IMR-90 (cell line): ENCODE measurements around the gene CFAP45. TPM values are rescaled to one million over a fixed set of nuclear protein-coding genes. Genes with fewer than 3 reads are reported as not detected.

Experiments used
- ATAC-seq: fragments of 200-7000 bp; cut with Tn5 transposase; 2 replicates; pipeline ENCODE4 v1.9.1; 2020; ENCODE audit warnings: low read depth, mild to moderate bottlenecking, moderate library complexity
- BruUV-seq: library from RNA; stranded (reverse); fragments of 400-500 nt; replicated peaks from 2 replicates; lab custom pipeline; 2021; lab: Mats Ljungman, UMichigan
- CTCF ChIA-PET: fragments of 300-600 bp; formaldehyde crosslinking; extraction: SDS; loops from one replicate; lab custom pipeline; 2021; ENCODE audit warnings: antibody characterized with exemption; lab: Yijun Ruan, JAX
- POLR2A ChIA-PET: fragments of 300-600 bp; sonication (Branson Sonifier 250); formaldehyde crosslinking; loops from one replicate; lab custom pipeline; 2022; ENCODE audit warnings: antibody characterized with exemption; ENCODE audit not compliant: unreplicated experiment; lab: Charles Lee
- DNase-seq: peaks from one replicate; pipeline ENCODE4 v3.0.0; 2013
- H2AFZ ChIP-seq: replicated peaks from 2 replicates; pipeline ENCODE3; 2013; ENCODE audit warnings: low read length, mild to moderate bottlenecking; ENCODE audit not compliant: poor library complexity
- H2AK5ac ChIP-seq: 2 replicates; pipeline ENCODE4 v1.6.1; 2013; ENCODE audit warnings: low read depth, low read length, inconsistent platforms
- H2AK9ac ChIP-seq: replicated peaks from 2 replicates; pipeline ENCODE3; 2013; ENCODE audit warnings: mild to moderate bottlenecking, low read depth, low read length, moderate library complexity; ENCODE audit not compliant: poor library complexity
- H2BK120ac ChIP-seq: 2 replicates; pipeline ENCODE4 v1.6.1; 2013; ENCODE audit warnings: low read depth, low read length, inconsistent platforms
- H2BK15ac ChIP-seq: 3 replicates; pipeline ENCODE4 v1.6.1; 2013; ENCODE audit warnings: low read depth, low read length, inconsistent platforms
- H2BK20ac ChIP-seq: 2 replicates; pipeline ENCODE4 v1.6.1; 2013; ENCODE audit warnings: low read depth, mild to moderate bottlenecking, inconsistent platforms, low read length, moderate library complexity
- H2BK5ac ChIP-seq: 2 replicates; pipeline ENCODE4 v1.6.1; 2013; ENCODE audit warnings: mild to moderate bottlenecking, low read depth, low read length, inconsistent platforms; ENCODE audit not compliant: poor library complexity, severe bottlenecking
- H3K14ac ChIP-seq: replicated peaks from 2 replicates; pipeline ENCODE4 v1.6.1; 2013; ENCODE audit warnings: low read depth, low read length, inconsistent platforms
- H3K18ac ChIP-seq: 2 replicates; pipeline ENCODE4 v1.6.1; 2013; ENCODE audit warnings: low read depth, low read length, control low read depth
- H3K23ac ChIP-seq: 2 replicates; pipeline ENCODE4 v1.6.1; 2013; ENCODE audit warnings: low read depth, low read length, inconsistent platforms
- H3K27ac ChIP-seq: 2 replicates; pipeline ENCODE4 v1.5.1; 2013; ENCODE audit warnings: mild to moderate bottlenecking, control low read depth, low read length; ENCODE audit not compliant: insufficient read depth
- H3K27me3 ChIP-seq: 2 replicates; pipeline ENCODE4 v1.6.1; 2013; ENCODE audit warnings: low read length; ENCODE audit not compliant: control insufficient read depth, insufficient read depth
- H3K36me3 ChIP-seq: 2 replicates; pipeline ENCODE4 v1.6.1; 2013; ENCODE audit warnings: low read length, mixed read lengths; ENCODE audit not compliant: control insufficient read depth, insufficient read depth
- H3K4ac ChIP-seq: 2 replicates; pipeline ENCODE4 v1.6.1; 2013; ENCODE audit warnings: low read depth, low read length, inconsistent platforms
- H3K4me1 ChIP-seq: 2 replicates; pipeline ENCODE4 v1.6.1; 2013; ENCODE audit warnings: low read length, mixed read lengths; ENCODE audit not compliant: control insufficient read depth, insufficient read depth
- H3K4me2 ChIP-seq: 2 replicates; pipeline ENCODE4 v1.6.1; 2013; ENCODE audit warnings: low read depth, mild to moderate bottlenecking, control low read depth, low read length, moderate library complexity
- H3K4me3 ChIP-seq: 2 replicates; pipeline ENCODE4 v1.5.1; 2013; ENCODE audit warnings: low read depth, mild to moderate bottlenecking, control low read depth, low read length, moderate library complexity; ENCODE audit not compliant: insufficient read depth
- H3K56ac ChIP-seq: 2 replicates; pipeline ENCODE4 v1.6.1; 2013; ENCODE audit warnings: low read length, inconsistent platforms; ENCODE audit not compliant: insufficient read depth; ENCODE audit errors: extremely low read depth
- H3K79me1 ChIP-seq, 2 experiments: 2 replicates each; pipeline ENCODE4 v1.6.1; 2013; ENCODE audit warnings: low read length in 2 of 2, inconsistent platforms in 1 of 2, low read depth in 1 of 2
- H3K9ac ChIP-seq: 2 replicates; pipeline ENCODE4 v1.6.1; 2013; ENCODE audit warnings: low read depth, low read length, control low read depth
- H3K9me1 ChIP-seq: 2 replicates; pipeline ENCODE4 v1.6.1; 2013; ENCODE audit warnings: low read length, inconsistent platforms; ENCODE audit not compliant: insufficient read depth
- H3K9me3 ChIP-seq: 2 replicates; pipeline ENCODE4 v1.6.1; 2013; ENCODE audit warnings: low read length; ENCODE audit not compliant: control insufficient read depth, insufficient read depth
- H4K20me1 ChIP-seq: 2 replicates; pipeline ENCODE4 v1.6.1; 2013; ENCODE audit warnings: low read length, inconsistent platforms; ENCODE audit not compliant: insufficient read depth
- H4K5ac ChIP-seq: 2 replicates; pipeline ENCODE4 v1.6.1; 2013; ENCODE audit warnings: mild to moderate bottlenecking, low read depth, low read length, control low read depth
- H4K8ac ChIP-seq, 2 experiments: 2 replicates each; pipeline ENCODE4 v1.6.1; 2013; ENCODE audit warnings: low read depth in 2 of 2, low read length in 2 of 2, control low read depth in 1 of 2, inconsistent platforms in 1 of 2
- H4K91ac ChIP-seq: 2 replicates; pipeline ENCODE4 v1.6.1; 2013; ENCODE audit warnings: low read depth, low read length, inconsistent platforms; ENCODE audit not compliant: insufficient read depth
- BHLHE40 ChIP-seq: fragments of 150-350 bp; IDR thresholded peaks from 2 replicates; pipeline ENCODE4 v1.6.1; 2016; ENCODE audit warnings: mild to moderate bottlenecking, low read depth, low read length
- CEBPB ChIP-seq: IDR thresholded peaks from 2 replicates; pipeline ENCODE4 v1.6.1; 2012; ENCODE audit warnings: low read depth, low read length, improper control_type of control experiment
- CHD1 ChIP-seq: IDR thresholded peaks from 2 replicates; pipeline ENCODE4 v1.6.1; 2012; ENCODE audit warnings: low read depth, low read length, improper control_type of control experiment
- FOS ChIP-seq: fragments of 150-350 bp; IDR thresholded peaks from 2 replicates; pipeline ENCODE4 v1.6.1; 2016; ENCODE audit warnings: low read depth, low read length
- MAFK ChIP-seq: IDR thresholded peaks from 2 replicates; pipeline ENCODE4 v1.6.1; 2012; ENCODE audit warnings: low read depth, low read length, improper control_type of control experiment
- MAZ ChIP-seq: IDR thresholded peaks from 2 replicates; pipeline ENCODE4 v1.6.1; 2012; ENCODE audit warnings: low read depth, mild to moderate bottlenecking, low read length, improper control_type of control experiment, moderate library complexity, borderline replicate concordance
- MXI1 ChIP-seq: IDR thresholded peaks from 2 replicates; pipeline ENCODE4 v1.6.1; 2012; ENCODE audit warnings: low read depth, mild to moderate bottlenecking, low read length, moderate library complexity, borderline replicate concordance
- NFE2L2 ChIP-seq: fragments of 150-350 bp; IDR thresholded peaks from 2 replicates; pipeline ENCODE4 v1.6.1; 2016; ENCODE audit warnings: low read depth, mild to moderate bottlenecking, low read length
- POLR2A ChIP-seq: IDR thresholded peaks from 2 replicates; pipeline ENCODE4 v1.6.1; 2012; ENCODE audit warnings: mild to moderate bottlenecking, low read depth, low read length
- RAD21 ChIP-seq: IDR thresholded peaks from 2 replicates; pipeline ENCODE4 v1.6.1; 2012; ENCODE audit warnings: low read length, improper control_type of control experiment
- RCOR1 ChIP-seq: IDR thresholded peaks from 2 replicates; pipeline ENCODE4 v1.6.1; 2012; ENCODE audit warnings: mild to moderate bottlenecking, low read length, improper control_type of control experiment; ENCODE audit not compliant: insufficient replicate concordance
- SMC3 ChIP-seq: fragments of 150-350 bp; IDR thresholded peaks from 2 replicates; pipeline ENCODE4 v1.6.1; 2016; ENCODE audit warnings: low read depth, mild to moderate bottlenecking, antibody characterized with exemption, low read length, moderate library complexity
- WGBS, 2 experiments: methylation state at CpG; one replicate each; pipeline versions ENCODE4 v1.1.5 to v1.1.7; 2013; ENCODE audit warnings: missing lambda C conversion rate in 2 of 2; ENCODE audit not compliant: insufficient read length in 1 of 2; ENCODE audit errors: extremely low coverage in 2 of 2; 5-methylcytosine and 5-hydroxymethylcytosine counted together
- dilution Hi-C: fragments of 300-500 bp; cut with HindIII; formaldehyde crosslinking; loops from one replicate; pipeline ENCODE4 v1.14.3; 2018; ENCODE audit warnings: low sequenced_read_pairs; ENCODE audit not compliant: unreplicated experiment
- in situ Hi-C: fragments of 300-500 bp; cut with MboI; formaldehyde crosslinking; loops from 3 replicates; pipeline ENCODE4 v1.14.3; 2019; ENCODE audit warnings: low sequenced_read_pairs, inconsistent platforms, mixed read lengths
- intact Hi-C: fragments of 100-400 bp; cut with micrococcal nuclease; formaldehyde crosslinking; loops from 2 replicates; pipeline ENCODE4 v1.10.0; 2022
- polyA plus RNA-seq, 3 experiments: library from polyadenylated mRNA; depleted of rRNA; stranded (reverse); fragments of >200 nt; gene quantifications; 2 replicates each; pipeline ENCODE4 v1.2.3, GENCODE V29; 2012; ENCODE audit warnings: low replicate concordance in 1 of 3
- total RNA-seq: library from RNA; depleted of rRNA; stranded (reverse); fragments of >200 nt; gene quantifications from 2 replicates; pipeline ENCODE4 v1.2.3, GENCODE V29; 2012
- TF ChIP-seq, protein P1 (sequence below): fragments of 150-350 bp; IDR thresholded peaks from 2 replicates; pipeline ENCODE4 v1.6.1; 2017; ENCODE audit warnings: mild to moderate bottlenecking, antibody characterized with exemption, low read length, low read depth
- TF ChIP-seq, protein P2 (sequence below): fragments of 150-350 bp; IDR thresholded peaks from 2 replicates; pipeline ENCODE4 v1.6.1; 2016; ENCODE audit warnings: low read depth, mild to moderate bottlenecking, low read length, moderate library complexity, borderline replicate concordance
- TF ChIP-seq, protein P3 (sequence below): conservative IDR thresholded peaks from 2 replicates; pipeline ENCODE4 v1.5.1; 2012; ENCODE audit warnings: mild to moderate bottlenecking, low read depth, low read length, improper control_type of control experiment

Gene CFAP45
- total and polyA plus RNA-seq, 2 of the 4 experiments (the other 2 are of a cell fraction) = 0.51 to 0.72 TPM

DNA sequence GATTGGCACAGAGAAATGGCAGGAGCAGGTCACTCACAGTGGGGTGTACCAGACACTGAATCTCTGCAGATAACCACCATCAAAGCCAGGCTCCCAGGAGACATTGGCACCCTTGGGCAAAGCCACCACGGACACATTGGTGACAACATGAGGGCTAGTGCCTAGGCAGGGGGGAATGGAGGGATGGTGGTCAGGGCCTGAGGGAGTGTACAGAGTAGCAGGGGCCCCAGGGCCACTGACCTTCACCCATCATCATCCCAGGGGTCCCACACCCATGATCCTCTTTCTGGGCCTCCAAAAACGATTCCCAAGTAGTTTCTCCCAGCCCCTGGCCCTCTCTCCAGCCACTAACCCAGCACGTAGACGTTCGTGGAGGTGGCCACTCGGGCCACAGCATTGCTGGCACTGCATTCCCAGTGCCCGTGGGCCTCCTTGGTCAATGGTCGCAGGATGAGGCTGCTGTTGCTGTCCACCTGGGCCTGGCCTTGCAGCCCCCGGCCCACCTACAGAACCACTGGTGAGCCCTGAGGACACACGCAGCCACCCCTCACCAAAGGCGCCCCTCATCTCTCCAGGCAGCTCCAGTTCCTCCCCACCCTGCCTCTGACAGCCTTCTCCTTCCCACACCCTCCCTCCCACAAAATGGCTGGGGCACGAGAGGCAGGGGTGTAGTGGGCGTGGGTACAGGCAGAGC lies 31.3 kb upstream of the CFAP45 start:
- H3K4me2 ChIP-seq = no peak overlapping the region
- 0 out of 2 replicates have a peak, but pooled peaks cover 1% of the 10 kb centered on the region for H3K9me1 ChIP-seq
- H2BK120ac ChIP-seq = no peak overlapping the region
- no peaks in the 10 kb centered on the region for H3K4me1 ChIP-seq
- H3K79me1 ChIP-seq = no peaks in the 10 kb centered on the region
- H4K20me1 ChIP-seq = no peaks in the 10 kb centered on the region
- no peak overlapping the region for H2BK20ac ChIP-seq
- H3K4ac ChIP-seq = no peak overlapping the region
- no peak overlapping the region for H2BK5ac ChIP-seq
- H3K56ac ChIP-seq = no peak overlapping the region
- dilution Hi-C loops (no loop called here), intact Hi-C loops (no loop called here), in situ Hi-C loops (loop anchor here (10.0 kb wide), 1 partner anchor 444 kb away; no protein-coding TSS in a partner anchor)
- DNase-seq = no peak
- CTCF ChIA-PET = no interaction called here
- no peak overlapping the region for H3K27ac ChIP-seq
- H4K91ac ChIP-seq = no peak overlapping the region
- no peak overlapping the region for H2AK5ac ChIP-seq
- no peak overlapping the region for H3K9ac ChIP-seq
- H2AK9ac ChIP-seq = no peak overlapping the region
- no peak for TF ChIP-seq CHD1
- TF ChIP-seq, protein P1, sequence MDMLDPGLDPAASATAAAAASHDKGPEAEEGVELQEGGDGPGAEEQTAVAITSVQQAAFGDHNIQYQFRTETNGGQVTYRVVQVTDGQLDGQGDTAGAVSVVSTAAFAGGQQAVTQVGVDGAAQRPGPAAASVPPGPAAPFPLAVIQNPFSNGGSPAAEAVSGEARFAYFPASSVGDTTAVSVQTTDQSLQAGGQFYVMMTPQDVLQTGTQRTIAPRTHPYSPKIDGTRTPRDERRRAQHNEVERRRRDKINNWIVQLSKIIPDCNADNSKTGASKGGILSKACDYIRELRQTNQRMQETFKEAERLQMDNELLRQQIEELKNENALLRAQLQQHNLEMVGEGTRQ = no peak
- TF ChIP-seq NFE2L2 = no peak
- no peak for TF ChIP-seq POLR2A
- TF ChIP-seq, protein P2, sequence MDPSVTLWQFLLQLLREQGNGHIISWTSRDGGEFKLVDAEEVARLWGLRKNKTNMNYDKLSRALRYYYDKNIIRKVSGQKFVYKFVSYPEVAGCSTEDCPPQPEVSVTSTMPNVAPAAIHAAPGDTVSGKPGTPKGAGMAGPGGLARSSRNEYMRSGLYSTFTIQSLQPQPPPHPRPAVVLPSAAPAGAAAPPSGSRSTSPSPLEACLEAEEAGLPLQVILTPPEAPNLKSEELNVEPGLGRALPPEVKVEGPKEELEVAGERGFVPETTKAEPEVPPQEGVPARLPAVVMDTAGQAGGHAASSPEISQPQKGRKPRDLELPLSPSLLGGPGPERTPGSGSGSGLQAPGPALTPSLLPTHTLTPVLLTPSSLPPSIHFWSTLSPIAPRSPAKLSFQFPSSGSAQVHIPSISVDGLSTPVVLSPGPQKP = no peak
- TF ChIP-seq RAD21 = no peak
- TF ChIP-seq MXI1 = no peak
- no peak for TF ChIP-seq MAZ
- TF ChIP-seq MAFK = no peak
- no peak for TF ChIP-seq FOS
- no peak for TF ChIP-seq RCOR1
- TF ChIP-seq CEBPB = no peak
- TF ChIP-seq, protein P3, sequence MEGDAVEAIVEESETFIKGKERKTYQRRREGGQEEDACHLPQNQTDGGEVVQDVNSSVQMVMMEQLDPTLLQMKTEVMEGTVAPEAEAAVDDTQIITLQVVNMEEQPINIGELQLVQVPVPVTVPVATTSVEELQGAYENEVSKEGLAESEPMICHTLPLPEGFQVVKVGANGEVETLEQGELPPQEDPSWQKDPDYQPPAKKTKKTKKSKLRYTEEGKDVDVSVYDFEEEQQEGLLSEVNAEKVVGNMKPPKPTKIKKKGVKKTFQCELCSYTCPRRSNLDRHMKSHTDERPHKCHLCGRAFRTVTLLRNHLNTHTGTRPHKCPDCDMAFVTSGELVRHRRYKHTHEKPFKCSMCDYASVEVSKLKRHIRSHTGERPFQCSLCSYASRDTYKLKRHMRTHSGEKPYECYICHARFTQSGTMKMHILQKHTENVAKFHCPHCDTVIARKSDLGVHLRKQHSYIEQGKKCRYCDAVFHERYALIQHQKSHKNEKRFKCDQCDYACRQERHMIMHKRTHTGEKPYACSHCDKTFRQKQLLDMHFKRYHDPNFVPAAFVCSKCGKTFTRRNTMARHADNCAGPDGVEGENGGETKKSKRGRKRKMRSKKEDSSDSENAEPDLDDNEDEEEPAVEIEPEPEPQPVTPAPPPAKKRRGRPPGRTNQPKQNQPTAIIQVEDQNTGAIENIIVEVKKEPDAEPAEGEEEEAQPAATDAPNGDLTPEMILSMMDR = no peak
- no peak for TF ChIP-seq BHLHE40
- no peak for TF ChIP-seq SMC3
- H2BK15ac ChIP-seq = no peak overlapping the region
- ATAC-seq = no peak
- no peaks in the 10 kb centered on the region for H3K9me3 ChIP-seq
- no peak overlapping the region for H2AFZ ChIP-seq
- no peak overlapping the region for H4K8ac ChIP-seq
- peaks cover 8% of the 10 kb centered on the region; the same call in 1 of the 2 replicates for H3K27me3 ChIP-seq
- no peaks in the 10 kb centered on the region for H3K36me3 ChIP-seq
- no peak overlapping the region for H4K5ac ChIP-seq
- no peak overlapping the region for H3K23ac ChIP-seq
- H3K4me3 ChIP-seq = no peak overlapping the region
- H3K18ac ChIP-seq = no peak overlapping the region
- no peak overlapping the region for H3K14ac ChIP-seq
- no TSS peak for BruUV-seq
- POLR2A ChIA-PET = no interaction called here
- WGBS, 2 experiments = 85% methylated on average over 4 of the region's 13 CpGs; no CpG with 5 or more reads in 1 of the 2 experiments
